ENCODE data around the gene NR2C2AP. TPM values are rescaled to one million over a fixed set of nuclear protein-coding genes. Genes with fewer than 3 reads are reported as not detected.

Gene NR2C2AP
- total and polyA plus RNA-seq, 2 of the 4 experiments (the other 2 are of a cell fraction) = 5.4 to 9.0 TPM

- no peaks in the 10 kb centered on the region; the same call in 1 of the 2 replicates for H3K9me1 ChIP-seq (ENCODE audit: insufficient read depth, low read length)
- H2BK20ac ChIP-seq (ENCODE audit: low read depth, low read length) = no peak within 1 kb of the TSS
- TF ChIP-seq FOS (IDR thresholded peaks at IDR 0.05; ENCODE audit: low read depth, low read length) (no peak), MAZ (IDR thresholded peaks at IDR 0.05; ENCODE audit: borderline replicate concordance, low read depth, low read length) (peak; percentile 82; the same call in 1 of the 2 replicates), CHD1 (IDR thresholded peaks at IDR 0.05; ENCODE audit: low read depth, low read length) (peak; percentile 54; the same call in 1 of the 2 replicates), BHLHE40 (IDR thresholded peaks at IDR 0.05; ENCODE audit: low read depth, low read length) (no peak), RFX5 (IDR thresholded peaks at IDR 0.05; ENCODE audit: low read depth, low read length) (no peak), MAFK (IDR thresholded peaks at IDR 0.05; ENCODE audit: low read depth, low read length) (no peak), CEBPB (IDR thresholded peaks at IDR 0.05; ENCODE audit: low read depth, low read length) (no peak)
- TF ChIP-seq, protein P1, sequence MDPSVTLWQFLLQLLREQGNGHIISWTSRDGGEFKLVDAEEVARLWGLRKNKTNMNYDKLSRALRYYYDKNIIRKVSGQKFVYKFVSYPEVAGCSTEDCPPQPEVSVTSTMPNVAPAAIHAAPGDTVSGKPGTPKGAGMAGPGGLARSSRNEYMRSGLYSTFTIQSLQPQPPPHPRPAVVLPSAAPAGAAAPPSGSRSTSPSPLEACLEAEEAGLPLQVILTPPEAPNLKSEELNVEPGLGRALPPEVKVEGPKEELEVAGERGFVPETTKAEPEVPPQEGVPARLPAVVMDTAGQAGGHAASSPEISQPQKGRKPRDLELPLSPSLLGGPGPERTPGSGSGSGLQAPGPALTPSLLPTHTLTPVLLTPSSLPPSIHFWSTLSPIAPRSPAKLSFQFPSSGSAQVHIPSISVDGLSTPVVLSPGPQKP (IDR thresholded peaks at IDR 0.05; ENCODE audit: borderline replicate concordance, low read depth, low read length) = no peak
- TF ChIP-seq, protein P2, sequence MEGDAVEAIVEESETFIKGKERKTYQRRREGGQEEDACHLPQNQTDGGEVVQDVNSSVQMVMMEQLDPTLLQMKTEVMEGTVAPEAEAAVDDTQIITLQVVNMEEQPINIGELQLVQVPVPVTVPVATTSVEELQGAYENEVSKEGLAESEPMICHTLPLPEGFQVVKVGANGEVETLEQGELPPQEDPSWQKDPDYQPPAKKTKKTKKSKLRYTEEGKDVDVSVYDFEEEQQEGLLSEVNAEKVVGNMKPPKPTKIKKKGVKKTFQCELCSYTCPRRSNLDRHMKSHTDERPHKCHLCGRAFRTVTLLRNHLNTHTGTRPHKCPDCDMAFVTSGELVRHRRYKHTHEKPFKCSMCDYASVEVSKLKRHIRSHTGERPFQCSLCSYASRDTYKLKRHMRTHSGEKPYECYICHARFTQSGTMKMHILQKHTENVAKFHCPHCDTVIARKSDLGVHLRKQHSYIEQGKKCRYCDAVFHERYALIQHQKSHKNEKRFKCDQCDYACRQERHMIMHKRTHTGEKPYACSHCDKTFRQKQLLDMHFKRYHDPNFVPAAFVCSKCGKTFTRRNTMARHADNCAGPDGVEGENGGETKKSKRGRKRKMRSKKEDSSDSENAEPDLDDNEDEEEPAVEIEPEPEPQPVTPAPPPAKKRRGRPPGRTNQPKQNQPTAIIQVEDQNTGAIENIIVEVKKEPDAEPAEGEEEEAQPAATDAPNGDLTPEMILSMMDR (conservative IDR thresholded peaks at IDR 0.05; ENCODE audit: low read depth, low read length) = no peak
- TF ChIP-seq, protein P3, sequence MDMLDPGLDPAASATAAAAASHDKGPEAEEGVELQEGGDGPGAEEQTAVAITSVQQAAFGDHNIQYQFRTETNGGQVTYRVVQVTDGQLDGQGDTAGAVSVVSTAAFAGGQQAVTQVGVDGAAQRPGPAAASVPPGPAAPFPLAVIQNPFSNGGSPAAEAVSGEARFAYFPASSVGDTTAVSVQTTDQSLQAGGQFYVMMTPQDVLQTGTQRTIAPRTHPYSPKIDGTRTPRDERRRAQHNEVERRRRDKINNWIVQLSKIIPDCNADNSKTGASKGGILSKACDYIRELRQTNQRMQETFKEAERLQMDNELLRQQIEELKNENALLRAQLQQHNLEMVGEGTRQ (IDR thresholded peaks at IDR 0.05; ENCODE audit: low read depth, low read length) = peak; percentile 13; the same call in 1 of the 2 replicates
- dilution Hi-C loops (cut with HindIII; ENCODE audit: low sequenced_read_pairs, unreplicated experiment) = no loop called here
- H3K9ac ChIP-seq (ENCODE audit: low read depth, low read length) = peak within 1 kb of the TSS; percentile 97
- H3K27ac ChIP-seq (ENCODE audit: insufficient read depth, low read length) = peak within 1 kb of the TSS; percentile 98
- H2BK15ac ChIP-seq (ENCODE audit: low read depth, low read length) = peak within 1 kb of the TSS; percentile 66; the same call in 1 of the 3 replicates
- DNase-seq (peak; percentile 98), ATAC-seq (ENCODE audit: low read depth) (peak; percentile 95)
- H3K14ac ChIP-seq (replicated peaks; ENCODE audit: low read depth, low read length) = peak within 1 kb of the TSS; percentile 84
- peaks cover 13% of the 10 kb centered on the region for H3K36me3 ChIP-seq (ENCODE audit: control insufficient read depth, insufficient read depth, low read length)
- peaks cover 42 to 65% of the 10 kb centered on the region in 2 experiments for H3K79me1 ChIP-seq (ENCODE audit: low read depth in 1 of 2, low read length in 2 of 2)
- H4K20me1 ChIP-seq (ENCODE audit: insufficient read depth, low read length) = peaks cover 9% of the 10 kb centered on the region
- H2AK5ac ChIP-seq (ENCODE audit: low read depth, low read length) = peak within 1 kb of the TSS; percentile 88
- peak within 1 kb of the TSS; percentile 92 for H3K4me2 ChIP-seq (ENCODE audit: low read depth, low read length)
- peak within 1 kb of the TSS; percentile 77 for H3K23ac ChIP-seq (ENCODE audit: low read depth, low read length)
- in situ Hi-C loops (cut with MboI; ENCODE audit: low sequenced_read_pairs) = no loop called here
- peak within 1 kb of the TSS; percentile 89 for H3K4ac ChIP-seq (ENCODE audit: low read depth, low read length)
- H3K56ac ChIP-seq (ENCODE audit: extremely low read depth, insufficient read depth, low read length) = peak within 1 kb of the TSS; percentile 88
- peak within 1 kb of the TSS; percentile 96 for H4K5ac ChIP-seq (ENCODE audit: low read depth, low read length)
- peak within 1 kb of the TSS; percentile 78 for H2BK120ac ChIP-seq (ENCODE audit: low read depth, low read length)
- CTCF ChIA-PET = no interaction called here
- H3K9me3 ChIP-seq (ENCODE audit: control insufficient read depth, insufficient read depth, low read length) = no peaks in the 10 kb centered on the region
- peak within 1 kb of the TSS; percentile 98 for H2AFZ ChIP-seq (replicated peaks; ENCODE audit: low read length, poor library complexity)
- peak within 1 kb of the TSS; percentile 93 for H2BK5ac ChIP-seq (ENCODE audit: low read depth, low read length, poor library complexity, severe bottlenecking)
- H4K91ac ChIP-seq (ENCODE audit: insufficient read depth, low read depth, low read length) = peak within 1 kb of the TSS; percentile 96
- peak within 1 kb of the TSS; percentile 88 for H2AK9ac ChIP-seq (replicated peaks; ENCODE audit: low read depth, low read length, poor library complexity)
- intact Hi-C loops (cut with micrococcal nuclease) = loop anchor here (2.0 kb wide), 1 partner anchor 129 kb away; the partner anchor contains the start of genes MAU2 and SUGP1
- H3K4me1 ChIP-seq (ENCODE audit: control insufficient read depth, insufficient read depth, low read length) = peaks cover 6% of the 10 kb centered on the region; the same call in 1 of the 2 replicates
- H3K27me3 ChIP-seq (ENCODE audit: control insufficient read depth, insufficient read depth, low read length) = no peaks in the 10 kb centered on the region
- WGBS, 2 experiments (ENCODE audit: extremely low coverage in 2 of 2, insufficient read length in 1 of 2) = 0% methylated on average over 4 of the region's 53 CpGs; no CpG with 5 or more reads in 1 of the 2 experiments
- POLR2A ChIA-PET (ENCODE audit: unreplicated experiment) = interaction anchor here (0.5 to 1.0 kb wide), 3 partner anchors 11 to 135 kb away, joined by 3 to 26 read pairs (median 5); partner anchors contain the start of gene NR2C2AP
- peak within 1 kb of the TSS; percentile 96 for H3K4me3 ChIP-seq (ENCODE audit: insufficient read depth, low read depth, low read length)
- H3K18ac ChIP-seq (ENCODE audit: low read depth, low read length) = peak within 1 kb of the TSS; percentile 93
- peak within 1 kb of the TSS; percentile 95 to 99 for H4K8ac ChIP-seq (ENCODE audit: low read depth in 2 of 2, low read length in 2 of 2)
- no TSS peak for BruUV-seq (replicated peaks)
These were observed 10.9 kb downstream of the NR2C2AP start, which contains the start of the genes BORCS8 and RFXANK for GRCh38 chr19:19192078-19192882. Gene BORCS8 (minus strand): TSS chr19:19192152. CDS start chr19:19192117, 35 bp downstream. Gene RFXANK (plus strand): TSS chr19:19192258. CDS start chr19:19193947, 1,689 bp downstream.

Data from IMR-90 (cell line).